DMS53 treated with DMSO at 0.1 percent for 48 hours (cell line): Measurements from ENCODE around the gene KCNK4.
A peak's percentile ranks its signal among the peaks of the same experiment; 100 is the strongest.
"Not testable (repeated sequence)": the region's sequence is repeated elsewhere in the genome, so short reads cannot be mapped to it uniquely, and the experiment has no call there.

ENCODE experiments used
- DNase-seq: peaks from one replicate; lab custom pipeline; 2025; ENCODE audit not compliant: unreplicated experiment; lab: John Stamatoyannopoulos, UW

The KCNK4 gene

DNA sequence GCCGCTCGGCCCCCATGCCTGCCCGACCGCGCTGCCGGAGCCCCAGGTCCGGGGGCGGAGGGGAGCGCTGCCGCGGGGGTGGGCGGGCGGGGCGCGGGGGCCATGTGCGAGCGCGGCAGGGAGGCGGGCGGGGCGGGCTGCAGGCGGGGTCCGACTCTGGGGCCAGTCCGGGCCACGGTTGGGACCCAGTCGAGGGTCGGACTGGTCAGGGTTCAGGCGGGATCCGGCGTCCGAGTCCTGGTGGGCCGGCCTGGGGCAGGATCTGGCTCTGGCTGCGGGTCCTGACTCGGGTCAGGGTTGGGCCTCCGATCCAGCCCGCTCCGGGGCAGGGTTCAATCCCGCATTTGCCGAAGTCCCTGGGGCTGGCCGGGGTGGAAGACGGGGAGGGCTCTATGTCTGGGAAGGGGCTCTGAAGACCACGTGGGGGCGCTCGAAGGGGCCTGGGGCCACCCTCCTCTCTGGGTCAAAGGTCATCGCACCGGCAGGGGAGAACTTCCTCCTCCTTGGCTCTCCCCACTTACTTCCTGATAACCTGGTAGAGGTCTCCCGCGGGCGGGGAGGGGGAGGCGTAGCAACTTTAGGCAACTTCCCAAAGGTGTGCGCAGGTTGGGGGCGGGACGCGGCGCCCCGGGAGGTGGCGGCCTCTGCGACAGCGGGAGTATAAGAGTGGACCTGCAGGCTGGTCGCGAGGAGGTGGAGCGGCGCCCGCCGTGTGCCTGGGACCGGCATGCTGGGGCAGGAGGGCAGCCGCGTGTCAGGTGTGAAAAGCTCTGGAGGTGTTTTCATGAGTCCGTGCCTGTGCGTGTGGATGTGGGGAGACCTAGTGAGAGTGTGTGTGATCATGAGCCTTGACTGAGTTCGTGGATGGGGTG is 14.8 kb downstream of the KCNK4 start:
- DNase-seq = no peak

DNA sequence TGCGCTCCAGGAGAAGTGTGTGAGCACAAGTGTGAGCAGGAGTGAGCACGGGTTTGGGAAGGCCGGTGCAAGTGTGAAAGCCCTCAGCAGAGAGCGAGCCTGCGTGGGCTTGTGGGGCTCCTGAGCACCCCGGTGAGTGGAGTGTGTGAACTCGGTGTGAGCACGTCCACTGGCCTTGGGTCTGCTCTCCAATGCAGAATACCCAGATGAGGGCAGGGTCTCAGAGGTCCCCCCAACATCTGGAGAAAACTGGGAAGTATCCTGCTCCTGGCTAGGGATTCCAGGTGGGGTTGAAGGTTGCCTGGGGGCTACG is 15.4 kb downstream of the KCNK4 start:
- no peak for DNase-seq

DNA sequence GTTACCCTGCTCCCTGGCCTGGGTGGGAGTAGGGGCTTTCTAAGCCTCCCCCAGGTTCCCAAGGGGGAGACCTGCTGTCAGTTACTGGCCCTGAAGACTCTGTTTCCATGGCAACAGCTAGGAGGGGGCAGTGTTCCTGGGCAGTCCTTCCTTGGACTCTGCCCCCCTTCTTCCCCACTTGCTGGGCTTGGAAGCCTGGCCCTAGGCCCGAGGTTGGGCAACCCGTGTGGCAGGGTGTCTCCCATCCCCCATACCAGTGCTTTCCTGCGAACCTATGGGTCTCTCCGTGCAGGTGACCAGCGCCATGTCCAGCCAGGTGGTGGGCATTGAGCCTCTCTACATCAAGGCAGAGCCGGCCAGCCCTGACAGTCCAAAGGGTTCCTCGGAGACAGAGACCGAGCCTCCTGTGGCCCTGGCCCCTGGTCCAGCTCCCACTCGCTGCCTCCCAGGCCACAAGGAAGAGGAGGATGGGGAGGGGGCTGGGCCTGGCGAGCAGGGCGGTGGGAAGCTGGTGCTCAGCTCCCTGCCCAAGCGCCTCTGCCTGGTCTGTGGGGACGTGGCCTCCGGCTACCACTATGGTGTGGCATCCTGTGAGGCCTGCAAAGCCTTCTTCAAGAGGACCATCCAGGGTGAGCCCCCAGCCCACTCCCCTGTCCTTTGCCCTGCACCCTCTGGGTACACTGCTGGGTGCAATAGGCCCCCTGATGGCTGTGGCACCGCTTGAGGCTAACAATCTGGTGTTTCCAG is 15.9 kb downstream of the KCNK4 start:
- DNase-seq = no peak

DNA sequence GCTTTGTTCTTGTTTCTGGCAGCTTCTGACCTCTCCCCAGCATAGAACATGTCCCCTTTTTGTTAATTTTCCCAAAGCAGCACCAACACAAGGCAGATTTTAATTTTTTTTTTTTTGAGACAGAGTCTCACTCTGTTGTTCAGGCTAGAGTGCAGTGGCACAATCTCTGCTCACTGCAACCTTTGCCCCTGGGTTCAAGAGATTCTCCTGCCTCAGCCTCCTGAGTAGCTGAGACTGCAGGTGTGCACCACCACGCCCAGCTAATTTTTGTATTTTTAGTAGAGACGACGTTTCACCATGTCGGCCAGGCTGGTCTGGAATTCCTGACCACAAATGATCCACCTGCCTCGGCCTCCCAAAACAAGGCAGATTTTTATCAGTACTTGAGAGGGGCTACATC is 16.7 kb downstream of the KCNK4 start:
- DNase-seq = not testable (repeated sequence)

DNA sequence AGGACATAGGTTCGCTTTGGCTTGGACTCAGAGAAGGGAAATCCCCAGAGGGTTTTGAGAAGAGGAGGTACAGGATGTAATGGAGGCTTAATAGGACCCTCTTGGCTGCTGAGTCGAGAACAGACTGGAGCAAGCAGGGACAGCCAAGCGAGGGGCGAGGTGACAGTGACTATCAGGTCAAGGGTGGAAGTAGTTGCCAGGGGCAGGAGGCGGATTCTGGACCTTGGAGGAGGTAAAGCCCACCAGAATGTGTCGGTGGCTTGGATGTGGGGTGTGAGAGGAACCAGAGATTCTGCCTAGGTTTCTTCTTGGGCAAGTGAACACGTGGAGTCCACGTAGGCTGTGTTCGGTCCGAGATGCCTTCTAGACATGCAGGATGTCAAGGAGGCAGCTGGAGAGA is 21.8 kb downstream of the KCNK4 start:
- DNase-seq = no peak

DNA sequence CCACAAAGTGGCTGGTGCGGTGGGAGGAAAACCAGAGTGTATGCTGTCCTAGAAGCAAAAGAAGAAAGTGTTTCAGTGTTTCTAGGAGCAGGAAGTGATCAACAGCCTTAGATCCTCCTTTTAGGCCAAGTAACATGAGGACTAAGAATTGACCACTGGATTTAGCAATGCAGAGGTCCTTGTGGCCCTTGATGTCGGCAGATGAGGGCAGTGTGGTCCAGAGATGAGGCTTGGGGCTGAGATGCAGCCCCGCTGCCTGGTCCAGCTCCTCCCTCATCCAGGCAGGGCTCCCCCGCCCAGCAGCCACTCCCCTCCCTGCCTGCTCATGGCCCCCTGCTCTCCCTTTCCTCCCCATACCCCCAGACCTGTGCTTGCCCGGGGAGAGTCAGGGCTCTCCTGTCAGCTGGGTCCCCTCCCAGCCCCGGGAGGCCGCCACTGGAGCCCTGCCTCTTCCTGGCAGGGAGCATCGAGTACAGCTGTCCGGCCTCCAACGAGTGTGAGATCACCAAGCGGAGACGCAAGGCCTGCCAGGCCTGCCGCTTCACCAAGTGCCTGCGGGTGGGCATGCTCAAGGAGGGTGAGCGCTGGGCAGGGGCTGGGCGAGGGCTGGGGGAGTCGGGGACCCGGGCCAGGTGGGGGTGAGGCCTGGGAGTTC is 22.5 kb downstream of the KCNK4 start:
- no peak for DNase-seq

DNA sequence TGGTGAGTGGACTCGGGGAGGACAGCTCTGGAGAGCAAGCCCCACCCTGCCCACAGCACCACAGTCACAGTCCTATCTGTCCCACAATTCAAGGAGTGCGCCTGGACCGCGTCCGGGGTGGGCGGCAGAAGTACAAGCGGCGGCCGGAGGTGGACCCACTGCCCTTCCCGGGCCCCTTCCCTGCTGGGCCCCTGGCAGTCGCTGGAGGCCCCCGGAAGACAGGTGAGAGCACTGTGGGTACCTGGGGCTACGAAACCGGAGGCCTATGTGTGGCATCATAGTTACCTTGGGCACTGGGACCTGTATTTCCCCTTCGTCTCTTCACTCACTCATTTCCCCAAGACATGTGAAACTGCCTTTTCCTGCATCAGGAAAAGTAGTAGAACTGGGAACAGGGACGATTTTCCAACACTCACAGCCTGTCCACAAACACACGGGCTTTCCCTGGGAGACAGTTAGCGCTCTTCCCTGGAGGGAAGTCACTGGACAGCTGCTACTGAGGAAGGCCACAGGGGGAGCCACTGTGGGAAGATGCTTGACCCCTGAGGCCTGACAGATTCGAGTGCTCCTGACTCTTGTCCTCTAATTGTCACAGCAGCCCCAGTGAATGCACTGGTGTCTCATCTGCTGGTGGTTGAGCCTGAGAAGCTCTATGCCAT is 23.2 kb downstream of the KCNK4 start:
- no peak for DNase-seq

DNA sequence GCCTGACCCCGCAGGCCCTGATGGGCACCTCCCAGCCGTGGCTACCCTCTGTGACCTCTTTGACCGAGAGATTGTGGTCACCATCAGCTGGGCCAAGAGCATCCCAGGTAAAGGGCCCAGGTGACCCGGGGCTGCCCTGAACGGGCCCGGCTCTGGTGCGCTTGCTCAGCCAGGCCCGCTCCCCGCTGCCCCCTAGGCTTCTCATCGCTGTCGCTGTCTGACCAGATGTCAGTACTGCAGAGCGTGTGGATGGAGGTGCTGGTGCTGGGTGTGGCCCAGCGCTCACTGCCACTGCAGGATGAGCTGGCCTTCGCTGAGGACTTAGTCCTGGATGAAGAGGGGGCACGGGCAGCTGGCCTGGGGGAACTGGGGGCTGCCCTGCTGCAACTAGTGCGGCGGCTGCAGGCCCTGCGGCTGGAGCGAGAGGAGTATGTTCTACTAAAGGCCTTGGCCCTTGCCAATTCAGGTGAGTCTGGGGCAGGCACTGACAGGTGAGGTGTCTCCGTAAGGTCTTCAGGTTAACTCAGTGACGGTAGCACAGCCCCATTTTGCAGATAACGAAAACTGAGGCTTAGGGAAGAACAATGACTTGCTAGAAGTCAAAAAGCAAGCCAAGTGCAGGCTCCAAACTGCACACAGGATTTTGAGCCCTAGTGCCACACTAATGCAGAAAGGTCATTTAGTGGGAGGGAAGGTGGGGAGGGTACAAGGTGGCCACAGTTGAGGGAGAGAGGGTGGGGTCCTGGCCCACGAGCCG is 23.9 kb downstream of the KCNK4 start:
- DNase-seq = no peak

DNA sequence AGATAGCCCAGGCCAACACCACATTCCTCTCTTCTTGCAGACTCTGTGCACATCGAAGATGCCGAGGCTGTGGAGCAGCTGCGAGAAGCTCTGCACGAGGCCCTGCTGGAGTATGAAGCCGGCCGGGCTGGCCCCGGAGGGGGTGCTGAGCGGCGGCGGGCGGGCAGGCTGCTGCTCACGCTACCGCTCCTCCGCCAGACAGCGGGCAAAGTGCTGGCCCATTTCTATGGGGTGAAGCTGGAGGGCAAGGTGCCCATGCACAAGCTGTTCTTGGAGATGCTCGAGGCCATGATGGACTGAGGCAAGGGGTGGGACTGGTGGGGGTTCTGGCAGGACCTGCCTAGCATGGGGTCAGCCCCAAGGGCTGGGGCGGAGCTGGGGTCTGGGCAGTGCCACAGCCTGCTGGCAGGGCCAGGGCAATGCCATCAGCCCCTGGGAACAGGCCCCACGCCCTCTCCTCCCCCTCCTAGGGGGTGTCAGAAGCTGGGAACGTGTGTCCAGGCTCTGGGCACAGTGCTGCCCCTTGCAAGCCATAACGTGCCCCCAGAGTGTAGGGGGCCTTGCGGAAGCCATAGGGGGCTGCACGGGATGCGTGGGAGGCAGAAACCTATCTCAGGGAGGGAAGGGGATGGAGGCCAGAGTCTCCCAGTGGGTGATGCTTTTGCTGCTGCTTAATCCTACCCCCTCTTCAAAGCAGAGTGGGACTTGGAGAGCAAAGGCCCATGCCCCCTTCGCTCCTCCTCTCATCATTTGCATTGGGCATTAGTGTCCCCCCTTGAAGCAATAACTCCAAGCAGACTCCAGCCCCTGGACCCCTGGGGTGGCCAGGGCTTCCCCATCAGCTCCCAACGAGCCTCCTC is 24.8 kb downstream of the KCNK4 start:
- not testable (repeated sequence) for DNase-seq

DNA sequence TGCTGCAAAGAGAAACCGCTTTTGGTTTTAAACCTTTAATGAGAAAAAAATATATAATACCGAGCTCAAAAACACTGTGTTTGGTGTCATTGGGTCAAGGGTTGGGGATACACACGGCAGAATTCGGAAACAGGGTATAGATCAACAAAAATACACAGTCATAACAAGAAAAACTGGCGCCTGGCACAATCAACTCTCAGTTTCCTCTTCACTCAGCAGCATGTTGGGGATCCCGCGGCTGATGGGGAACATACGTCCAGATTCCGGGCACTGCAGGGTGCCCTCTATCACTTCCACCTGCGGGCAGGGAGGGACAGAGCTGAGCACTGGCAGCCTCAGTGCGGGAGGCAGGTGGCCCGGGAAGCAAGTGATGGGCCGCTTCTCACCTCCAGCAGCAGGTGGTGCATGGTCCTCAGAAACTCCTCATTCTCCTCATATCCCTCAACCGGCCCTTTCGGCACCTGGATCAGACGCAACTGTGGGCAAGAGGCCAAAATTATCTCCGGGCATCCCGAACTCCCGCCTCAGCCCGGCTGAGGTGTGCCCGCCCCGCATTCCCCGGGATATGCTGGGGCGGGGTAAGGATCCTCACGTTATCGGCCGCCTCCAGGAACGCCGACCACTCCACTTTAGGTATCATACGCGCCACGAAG is 25.7 kb downstream of the KCNK4 start:
- peak; percentile 67 for DNase-seq

DNA sequence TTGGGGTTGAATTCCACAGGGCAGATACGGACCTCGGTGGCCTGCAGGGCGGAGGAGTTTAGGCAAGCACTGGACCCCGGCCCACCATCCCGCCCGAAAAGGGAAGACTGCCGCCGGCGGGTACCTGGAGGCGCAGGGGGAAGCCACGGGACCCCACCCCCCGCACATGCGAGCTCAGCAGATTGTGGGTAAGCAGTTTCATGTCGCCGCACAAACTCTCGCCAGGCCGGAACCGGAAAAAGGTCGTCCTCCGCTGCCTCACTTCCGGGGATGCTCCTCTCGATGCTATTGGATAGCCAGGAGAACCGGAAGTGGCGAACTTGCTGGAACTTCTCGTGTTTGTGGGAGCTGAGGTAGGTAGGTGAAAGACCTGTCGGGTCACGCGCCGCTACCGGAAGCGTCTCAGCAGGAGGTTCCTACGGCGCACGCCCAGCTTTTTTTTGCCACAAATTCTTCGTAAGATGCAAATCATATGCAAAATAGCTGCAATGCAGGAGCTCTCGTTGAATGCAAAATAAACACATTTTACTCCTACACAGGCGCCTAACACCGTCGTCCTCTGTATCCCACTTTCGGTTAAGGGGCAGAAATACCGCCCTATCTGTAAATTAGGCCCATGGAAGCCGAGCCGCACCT is 26.3 kb downstream of the KCNK4 start, which contains the start of gene TRMT112:
Gene TRMT112, minus strand, starts transcription at position 235 of the 636 bp plus-strand sequence. Its CDS starts 33 bp downstream, at position 202.
- peak; percentile 98 for DNase-seq

DNA sequence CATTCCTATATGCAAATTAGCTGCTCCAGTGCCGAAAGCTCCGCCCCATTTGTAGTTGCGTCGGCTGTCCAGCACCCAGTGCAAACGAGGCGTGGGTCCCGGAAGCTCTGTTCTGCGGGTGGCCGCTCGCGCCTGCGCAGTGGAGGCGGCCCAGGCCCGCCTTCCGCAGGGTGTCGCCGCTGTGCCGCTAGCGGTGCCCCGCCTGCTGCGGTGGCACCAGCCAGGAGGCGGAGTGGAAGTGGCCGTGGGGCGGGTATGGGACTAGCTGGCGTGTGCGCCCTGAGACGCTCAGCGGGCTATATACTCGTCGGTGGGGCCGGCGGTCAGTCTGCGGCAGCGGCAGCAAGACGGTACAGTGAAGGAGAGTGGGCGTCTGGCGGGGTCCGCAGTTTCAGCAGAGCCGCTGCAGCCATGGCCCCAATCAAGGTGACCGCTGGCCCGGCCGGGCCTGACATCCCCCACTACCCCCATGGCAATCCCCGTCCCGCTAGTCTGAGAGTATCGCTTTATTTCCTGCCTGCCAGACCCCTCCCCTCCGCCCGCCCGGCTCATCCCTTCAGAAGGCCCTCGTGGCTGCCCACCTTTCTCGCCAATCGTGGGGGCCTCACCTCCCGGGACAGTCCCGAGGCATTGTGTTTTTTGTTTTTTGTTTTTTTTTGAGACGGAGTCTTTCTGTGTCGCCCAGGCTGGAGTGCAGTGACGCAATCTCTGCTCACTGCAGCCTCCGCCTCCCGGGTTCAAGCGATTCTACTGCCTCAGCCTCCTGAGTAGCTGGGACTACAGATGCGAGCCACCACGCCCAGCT is 27.1 kb downstream of the KCNK4 start, which contains the start of gene PRDX5:
Gene PRDX5, plus strand, starts transcription at position 161 of the 805 bp plus-strand sequence. Its CDS starts 95 bp downstream, at position 256.
- DNase-seq = peak; percentile 93

DNA sequence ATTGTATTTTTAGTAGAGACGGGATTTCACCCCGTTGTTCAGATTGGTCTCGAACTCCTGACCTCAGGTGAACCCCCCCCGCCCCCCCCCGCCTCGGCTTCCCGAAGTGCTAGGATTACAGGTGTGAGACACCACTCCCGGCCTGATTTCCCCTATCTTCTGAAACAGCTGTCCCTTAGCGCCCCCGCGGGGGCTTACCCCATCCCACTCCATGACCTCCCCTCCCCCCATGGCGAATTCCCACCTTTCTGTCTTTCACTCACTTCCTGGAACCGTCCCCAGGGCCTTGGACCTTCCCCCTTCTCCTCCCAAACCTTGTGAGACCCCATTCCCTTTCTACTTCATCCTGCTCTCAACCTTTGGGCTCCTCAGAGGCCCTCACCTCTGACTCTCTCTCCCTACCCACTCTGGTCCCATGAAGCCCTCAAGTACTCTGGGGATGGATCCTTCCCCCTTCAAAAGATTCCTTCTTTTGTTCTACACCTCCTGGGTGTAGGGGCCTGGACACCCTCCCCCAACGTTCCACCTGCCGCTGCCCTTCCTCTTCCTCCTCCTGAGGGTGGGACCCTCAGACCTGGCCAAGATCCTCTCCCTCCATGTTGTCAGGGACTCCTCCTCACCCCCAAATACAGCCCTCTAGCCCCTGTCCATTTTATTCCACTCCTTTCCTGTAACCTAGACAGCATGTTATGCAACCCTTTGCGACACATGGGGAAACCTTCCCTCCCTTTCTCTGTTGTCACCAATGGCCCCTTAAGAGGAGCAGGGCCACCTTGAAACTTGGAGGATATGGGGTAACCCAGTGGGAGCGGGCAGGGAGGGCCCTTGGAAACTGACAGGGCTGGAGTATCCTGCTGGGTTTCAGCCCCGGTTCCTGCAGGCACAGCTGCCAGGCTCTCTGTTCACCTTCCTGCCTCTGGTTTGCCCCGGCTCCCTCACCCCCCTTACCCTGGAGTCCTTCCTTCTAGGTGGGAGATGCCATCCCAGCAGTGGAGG is 28.0 kb downstream of the KCNK4 start:
- DNase-seq = no peak

DNA sequence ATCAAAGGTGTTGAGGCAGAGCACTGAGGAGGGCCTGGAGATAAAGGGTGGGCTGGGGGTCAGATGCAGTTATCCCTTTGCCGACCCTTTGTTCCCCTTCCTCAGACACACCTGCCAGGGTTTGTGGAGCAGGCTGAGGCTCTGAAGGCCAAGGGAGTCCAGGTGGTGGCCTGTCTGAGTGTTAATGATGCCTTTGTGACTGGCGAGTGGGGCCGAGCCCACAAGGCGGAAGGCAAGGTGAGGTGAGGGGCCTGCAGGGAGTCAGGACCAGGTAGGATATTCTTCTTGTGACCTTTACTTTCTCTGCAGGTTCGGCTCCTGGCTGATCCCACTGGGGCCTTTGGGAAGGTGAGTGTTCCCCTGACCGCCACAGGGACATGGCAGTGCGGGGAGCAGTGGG is 29.5 kb downstream of the KCNK4 start:
- DNase-seq = no peak

DNA sequence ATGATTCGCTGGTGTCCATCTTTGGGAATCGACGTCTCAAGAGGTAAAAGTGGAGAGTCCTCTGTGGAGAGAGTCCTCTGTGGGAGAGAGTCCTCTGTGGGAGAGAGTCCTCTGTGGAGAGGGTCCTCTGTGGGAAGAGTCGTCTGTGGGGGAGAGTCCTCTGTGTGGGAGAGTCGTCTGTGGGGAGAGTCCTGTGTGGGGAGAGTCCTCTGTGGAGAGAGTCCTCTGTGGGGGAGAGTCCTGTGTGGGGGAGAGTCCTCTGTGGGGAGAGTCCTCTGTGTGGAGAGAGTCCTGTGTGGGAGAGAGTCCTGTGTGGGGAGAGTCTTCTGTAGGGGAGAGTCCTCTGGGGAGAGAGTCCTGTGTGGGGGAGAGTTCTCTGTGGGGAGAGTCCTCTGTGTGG is 29.9 kb downstream of the KCNK4 start:
- DNase-seq = no peak

DNA sequence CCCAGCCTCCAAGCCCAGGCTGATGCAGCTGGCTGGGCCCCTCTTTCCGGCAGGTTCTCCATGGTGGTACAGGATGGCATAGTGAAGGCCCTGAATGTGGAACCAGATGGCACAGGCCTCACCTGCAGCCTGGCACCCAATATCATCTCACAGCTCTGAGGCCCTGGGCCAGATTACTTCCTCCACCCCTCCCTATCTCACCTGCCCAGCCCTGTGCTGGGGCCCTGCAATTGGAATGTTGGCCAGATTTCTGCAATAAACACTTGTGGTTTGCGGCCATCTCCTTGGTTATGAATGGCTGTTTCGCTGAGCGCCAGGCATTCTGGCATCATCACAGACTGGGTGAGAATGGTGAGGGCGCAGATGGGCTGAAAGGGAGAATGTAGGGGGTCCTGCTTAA is 30.4 kb downstream of the KCNK4 start:
- no peak for DNase-seq

DNA sequence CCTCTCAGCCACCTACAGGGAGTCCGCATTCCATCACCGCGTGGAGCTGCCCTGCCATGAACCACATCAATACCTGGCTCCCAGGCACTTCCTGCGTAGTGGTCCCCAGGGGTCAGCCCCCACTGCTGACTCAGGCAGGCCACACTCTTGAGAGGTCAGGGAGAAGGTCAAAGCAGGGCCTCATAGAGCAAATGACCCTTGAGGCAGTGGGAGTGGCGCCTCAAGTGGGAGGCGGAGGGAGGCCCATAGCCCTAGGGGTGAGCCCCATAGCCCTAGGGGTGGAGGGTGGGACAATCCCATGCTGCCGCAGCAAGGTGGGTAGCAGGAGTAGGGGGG is 31.8 kb downstream of the KCNK4 start:
- no peak for DNase-seq
